Effector memory CD8-positive, alpha-beta T cell (primary cell): Measurements from ENCODE around the gene SRSF2.
"Not testable (repeated sequence)": the region's sequence is repeated elsewhere in the genome, so short reads cannot be mapped to it uniquely, and the experiment has no call there.

Source experiments
- ATAC-seq: fragments of 150-1000 bp; cut with Tn5 transposase; replicated peaks from 2 replicates; pipeline ENCODE4 v1.10.0; 2021; ENCODE audit warnings: mild to moderate bottlenecking, moderate library complexity
- DNase-seq, 3 experiments: peaks; one replicate each; pipeline ENCODE4 v3.0.0; 2021
- H3K27ac Mint-ChIP-seq, 2 donors: one replicate each; pipeline ENCODE4 v1.8.0; 2022; ENCODE audit warnings: mild to moderate bottlenecking in 2 of 2, mixed read lengths in 2 of 2, moderate library complexity in 2 of 2
- H3K27me3 Mint-ChIP-seq, 2 donors: one replicate each; pipeline ENCODE4 v1.8.0; 2022; ENCODE audit warnings: mixed read lengths in 2 of 2
- H3K36me3 Mint-ChIP-seq: one replicate; pipeline ENCODE4 v1.8.0; 2022; ENCODE audit warnings: mild to moderate bottlenecking, moderate library complexity, mixed read lengths; ENCODE audit not compliant: insufficient read depth
- H3K4me1 Mint-ChIP-seq, 2 donors: one replicate each; pipeline ENCODE4 v1.8.0; 2022; ENCODE audit warnings: low read depth in 2 of 2, mixed read lengths in 2 of 2
- H3K4me3 Mint-ChIP-seq, 2 donors: one replicate each; pipeline ENCODE4 v1.8.0; 2022; ENCODE audit warnings: mild to moderate bottlenecking in 2 of 2, mixed read lengths in 2 of 2, moderate library complexity in 2 of 2
- H3K9me3 Mint-ChIP-seq, 2 donors: one replicate each; pipeline ENCODE4 v1.8.0; 2022; ENCODE audit warnings: mixed read lengths in 2 of 2

The SRSF2 gene

GRCh38 chr17:76721463-76721862 lies 15.7 kb downstream of the SRSF2 start:
- DNase-seq (no peak), ATAC-seq (no peak)
- H3K27ac Mint-ChIP-seq: no peak overlapping the region
- H3K4me1 Mint-ChIP-seq: peaks cover 23 to 25% of the 10 kb centered on the region in 2 donors
- no peak overlapping the region for H3K4me3 Mint-ChIP-seq
- no peaks in the 10 kb centered on the region for H3K27me3 Mint-ChIP-seq
- H3K36me3 Mint-ChIP-seq: peaks cover 100% of the 10 kb centered on the region
- H3K9me3 Mint-ChIP-seq: no peaks in the 10 kb centered on the region

DNA sequence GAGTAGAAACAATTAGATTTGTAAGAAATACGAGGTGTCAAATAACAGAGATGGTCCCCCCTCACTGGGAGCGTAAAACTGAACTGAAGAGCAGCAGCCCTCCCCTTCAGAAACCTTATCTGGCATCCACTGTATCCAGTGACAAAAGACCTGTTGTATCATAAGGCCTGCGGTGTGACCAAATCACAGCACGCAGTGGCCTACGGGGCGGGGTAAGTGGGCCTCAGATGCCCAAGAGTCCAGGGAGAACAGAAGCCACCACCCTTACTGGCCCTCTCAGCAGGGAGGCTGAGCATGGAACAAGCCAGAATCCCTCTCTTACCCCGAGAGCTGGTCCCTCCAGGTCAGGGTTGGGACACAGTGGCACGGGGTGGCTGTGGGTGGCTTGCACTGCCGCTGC lies 16.2 kb downstream of the SRSF2 start:
- Mint-ChIP-seq H3K4me1 (peaks cover 27 to 28% of the 10 kb centered on the region in 2 donors), H3K9me3 (no peaks in the 10 kb centered on the region), H3K36me3 (peaks cover 100% of the 10 kb centered on the region), H3K4me3 (no peak overlapping the region), H3K27me3 (no peaks in the 10 kb centered on the region), H3K27ac (peak overlapping the region in 1 of 2 donors; percentile 36)
- DNase-seq (no peak), ATAC-seq (no peak)

DNA sequence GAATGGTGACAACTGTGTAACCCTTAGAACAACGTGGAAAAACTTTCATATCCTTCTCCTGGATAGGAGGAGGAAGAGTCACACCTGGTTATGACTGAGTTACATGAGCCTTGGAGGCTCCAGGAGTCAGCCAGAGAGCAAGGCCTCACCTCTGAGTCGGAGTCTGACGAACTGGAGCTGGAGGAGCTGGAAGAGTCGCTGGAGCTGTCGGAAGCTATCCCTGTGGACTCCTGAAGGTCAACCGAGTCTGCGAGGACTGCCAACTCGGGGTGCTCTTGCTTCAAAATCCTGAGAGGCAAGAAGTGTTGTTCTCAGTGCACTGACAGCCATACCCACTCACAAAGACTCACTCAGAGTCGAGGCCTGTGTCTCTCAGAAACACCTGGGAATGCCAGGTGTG lies 16.9 kb downstream of the SRSF2 start:
- H3K9me3 Mint-ChIP-seq: no peaks in the 10 kb centered on the region
- H3K36me3 Mint-ChIP-seq: peaks cover 100% of the 10 kb centered on the region
- ATAC-seq (no peak), DNase-seq (no peak)
- H3K4me3 Mint-ChIP-seq: no peak overlapping the region
- H3K27ac Mint-ChIP-seq: peak overlapping the region in 1 of 2 donors; percentile 36
- no peaks in the 10 kb centered on the region for H3K27me3 Mint-ChIP-seq
- H3K4me1 Mint-ChIP-seq: peaks cover 30 to 31% of the 10 kb centered on the region in 2 donors

DNA sequence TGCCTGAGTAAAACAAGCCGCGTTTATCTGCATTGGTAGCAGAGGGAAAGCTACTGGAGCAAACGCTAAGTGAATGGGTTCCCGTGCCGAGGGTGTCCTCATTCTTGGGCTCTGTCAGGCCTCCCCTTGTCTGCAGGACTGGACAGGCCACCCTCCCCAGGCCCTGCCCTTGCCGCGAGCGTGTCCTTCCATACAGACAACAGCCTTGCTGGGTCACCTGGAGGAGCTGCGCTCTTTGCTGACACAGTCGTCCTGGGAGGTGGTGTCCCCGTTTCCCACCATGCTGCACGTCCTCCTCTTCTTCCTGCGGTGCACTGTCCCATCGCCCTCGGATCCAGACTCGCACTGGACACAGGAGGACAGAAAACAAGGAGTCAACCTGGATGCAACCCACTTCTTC lies 18.6 kb downstream of the SRSF2 start:
- Mint-ChIP-seq H3K27ac (peak overlapping the region in 1 of 2 donors; percentile 13), H3K36me3 (peaks cover 92% of the 10 kb centered on the region), H3K9me3 (no peaks in the 10 kb centered on the region), H3K4me1 (peaks cover 34 to 38% of the 10 kb centered on the region in 2 donors), H3K4me3 (no peak overlapping the region), H3K27me3 (no peaks in the 10 kb centered on the region)
- no peak for DNase-seq
- ATAC-seq: no peak

DNA sequence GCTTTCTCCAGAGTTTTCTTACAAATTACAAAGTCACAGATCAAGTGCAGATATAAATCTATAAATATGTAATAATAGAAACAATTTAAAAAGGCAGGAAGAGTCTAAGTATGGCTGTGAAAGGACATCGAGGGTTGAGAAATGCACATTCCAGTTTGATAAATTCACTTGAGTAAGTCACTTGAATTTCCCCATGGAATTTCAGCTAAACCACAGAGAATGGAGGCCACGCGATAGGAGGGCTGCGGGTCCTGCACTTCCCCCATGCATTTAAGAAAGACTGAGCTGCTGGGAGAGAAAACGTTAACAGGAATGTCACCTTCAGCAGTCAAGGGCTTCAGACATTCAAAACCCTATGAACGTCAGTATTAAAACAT lies 20.3 kb downstream of the SRSF2 start:
- no peaks in the 10 kb centered on the region for H3K27me3 Mint-ChIP-seq
- DNase-seq: no peak
- H3K4me1 Mint-ChIP-seq: peaks cover 29 to 30% of the 10 kb centered on the region in 2 donors
- peak overlapping the region; percentile 56 to 66 for H3K4me3 Mint-ChIP-seq
- peak overlapping the region; percentile 95 to 98 for H3K27ac Mint-ChIP-seq
- ATAC-seq: no peak
- H3K9me3 Mint-ChIP-seq: no peaks in the 10 kb centered on the region
- H3K36me3 Mint-ChIP-seq: peaks cover 86% of the 10 kb centered on the region

DNA sequence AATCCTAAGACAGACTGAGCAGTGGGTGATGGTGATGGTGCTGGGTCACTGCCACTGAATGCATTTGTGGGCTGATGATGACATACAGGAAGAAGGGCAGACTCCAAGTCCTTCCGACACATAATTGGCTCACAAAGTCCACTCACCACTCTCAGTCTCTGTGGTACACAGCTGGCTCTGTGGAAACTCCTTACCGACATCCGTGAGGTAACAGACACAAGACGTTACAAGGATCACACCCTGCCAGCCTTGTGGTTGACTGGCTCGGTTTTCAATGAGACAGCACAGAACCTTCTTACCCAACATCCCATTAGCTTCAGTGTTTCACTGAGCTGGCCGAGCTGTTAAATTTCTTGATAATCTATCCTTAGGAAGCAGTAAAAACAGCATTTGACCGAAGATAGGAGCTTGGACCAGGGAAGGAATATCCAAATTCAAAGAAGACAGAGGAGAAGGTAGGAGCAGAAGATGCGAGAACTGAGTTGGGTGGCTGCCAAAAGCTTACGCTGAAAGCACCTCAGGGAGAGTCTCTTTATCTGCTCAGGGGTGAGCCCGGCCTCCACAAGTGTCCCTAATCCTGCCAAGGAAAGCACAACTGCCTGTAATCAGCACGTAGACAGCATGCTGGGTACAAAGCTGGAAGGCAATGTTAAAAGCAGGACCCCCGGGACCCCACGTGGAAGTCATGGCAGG lies 20.8 kb downstream of the SRSF2 start:
- ATAC-seq (peak; percentile 84), DNase-seq (peak; percentile 77 to 82 (median 81))
- peaks cover 81% of the 10 kb centered on the region for H3K36me3 Mint-ChIP-seq
- peaks cover 27 to 29% of the 10 kb centered on the region in 2 donors for H3K4me1 Mint-ChIP-seq
- peak overlapping the region; percentile 56 to 66 for H3K4me3 Mint-ChIP-seq
- no peaks in the 10 kb centered on the region for H3K27me3 Mint-ChIP-seq
- H3K9me3 Mint-ChIP-seq: no peaks in the 10 kb centered on the region
- H3K27ac Mint-ChIP-seq: peak overlapping the region; percentile 95 to 98

GRCh38 chr17:76715496-76715830 lies 21.7 kb downstream of the SRSF2 start:
- Mint-ChIP-seq H3K27me3 (no peaks in the 10 kb centered on the region), H3K27ac (peak overlapping the region; percentile 95 to 98), H3K4me1 (peaks cover 30 to 31% of the 10 kb centered on the region in 2 donors), H3K9me3 (no peaks in the 10 kb centered on the region), H3K4me3 (peak overlapping the region; percentile 56 to 66), H3K36me3 (peaks cover 75% of the 10 kb centered on the region)
- no peak for DNase-seq
- no peak for ATAC-seq

DNA sequence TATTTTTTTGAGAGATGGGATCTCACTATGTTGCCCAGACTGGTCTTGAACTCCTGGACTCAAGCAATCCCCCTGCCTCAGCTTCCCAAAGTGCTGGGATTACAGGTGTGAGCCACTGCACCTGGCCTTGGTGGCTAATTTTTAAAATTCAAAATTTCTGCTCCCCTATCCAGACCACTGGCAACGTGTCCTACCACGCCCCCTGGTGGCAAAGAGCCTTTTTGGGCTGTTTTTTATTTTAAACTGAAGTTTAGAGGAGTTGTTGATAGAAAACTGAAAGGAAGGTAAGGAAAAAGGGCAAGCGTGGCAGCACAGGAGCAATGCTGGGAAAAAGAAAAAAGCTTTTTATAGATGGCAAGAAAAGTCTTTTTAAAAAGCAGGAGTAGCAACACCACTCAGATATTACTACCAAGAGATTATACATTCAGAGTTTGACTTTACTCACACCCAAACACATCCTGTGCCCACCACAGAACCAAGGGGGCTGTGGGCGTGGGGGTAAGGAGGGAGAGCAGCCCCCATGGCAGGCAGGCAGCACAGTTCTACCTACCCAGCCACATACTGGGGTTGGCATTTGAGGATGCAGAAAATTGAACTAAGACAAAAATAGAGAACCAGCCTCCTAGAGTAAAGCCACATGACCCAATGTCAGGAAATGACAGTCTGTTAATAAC lies 22.2 kb downstream of the SRSF2 start:
- Mint-ChIP-seq H3K36me3 (peaks cover 72% of the 10 kb centered on the region), H3K27me3 (no peaks in the 10 kb centered on the region), H3K4me3 (peak overlapping the region; percentile 56 to 66), H3K4me1 (peaks cover 30 to 32% of the 10 kb centered on the region in 2 donors), H3K9me3 (no peaks in the 10 kb centered on the region), H3K27ac (peak overlapping the region; percentile 95 to 98)
- ATAC-seq: peak; percentile 5
- peak; percentile 80 to 83 (median 82) for DNase-seq

- Mint-ChIP-seq H3K27me3 (no peaks in the 10 kb centered on the region), H3K9me3 (no peaks in the 10 kb centered on the region), H3K4me3 (no peak overlapping the region), H3K27ac (peak overlapping the region; percentile 95 to 98), H3K4me1 (peaks cover 32 to 38% of the 10 kb centered on the region in 2 donors), H3K36me3 (peaks cover 69% of the 10 kb centered on the region)
- DNase-seq (no peak), ATAC-seq (no peak)
Measured at GRCh38 chr17:76714336-76714735, 22.8 kb downstream of the SRSF2 start.

DNA sequence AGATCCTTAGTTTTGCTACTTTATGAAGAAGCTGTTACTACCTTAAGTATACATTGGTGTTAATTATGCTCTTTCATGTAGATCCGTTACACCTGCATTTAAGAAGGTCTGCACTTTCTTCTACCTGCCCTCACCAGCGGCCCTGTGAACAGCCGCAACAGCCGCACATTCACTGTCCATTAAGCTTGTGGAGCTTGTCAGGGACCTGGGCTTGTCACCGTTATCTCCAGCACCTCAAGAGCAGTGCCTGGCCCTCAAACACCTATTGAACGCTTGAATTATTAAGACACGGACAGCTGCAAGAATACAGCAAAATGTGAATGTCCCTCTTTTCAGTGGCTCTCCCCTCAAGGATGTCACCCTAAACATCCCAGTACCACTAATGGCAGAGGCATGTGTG lies 23.4 kb downstream of the SRSF2 start:
- H3K27me3 Mint-ChIP-seq: no peaks in the 10 kb centered on the region
- H3K36me3 Mint-ChIP-seq: peaks cover 66% of the 10 kb centered on the region
- no peak for DNase-seq
- peak overlapping the region; percentile 95 to 98 for H3K27ac Mint-ChIP-seq
- ATAC-seq: no peak
- H3K9me3 Mint-ChIP-seq: no peaks in the 10 kb centered on the region
- no peak overlapping the region for H3K4me3 Mint-ChIP-seq
- H3K4me1 Mint-ChIP-seq: peaks cover 37 to 44% of the 10 kb centered on the region in 2 donors

DNA sequence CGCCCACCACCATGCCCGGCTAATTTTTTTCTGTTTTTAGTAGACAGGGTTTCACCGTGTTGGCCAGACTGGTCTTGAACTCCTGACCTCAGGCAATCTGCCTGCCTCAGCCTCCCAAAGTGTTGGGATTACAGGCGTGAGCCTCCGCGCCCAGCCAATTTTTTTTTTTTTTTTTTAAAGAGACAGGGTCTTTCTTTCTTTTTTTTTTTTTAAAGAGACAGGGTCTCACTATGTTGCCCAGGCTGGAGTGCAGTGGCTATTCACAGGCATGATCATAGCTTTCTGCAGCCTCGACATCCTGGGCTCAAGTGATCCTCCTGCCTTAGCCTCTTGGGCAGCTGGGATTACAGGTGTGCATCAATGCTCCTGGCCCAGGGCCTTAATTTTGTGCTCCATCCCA lies 24.8 kb downstream of the SRSF2 start:
- not testable (repeated sequence) for H3K9me3 Mint-ChIP-seq, DNase-seq, ATAC-seq, H3K27me3 Mint-ChIP-seq
- H3K4me3 Mint-ChIP-seq: peak overlapping the region in 1 of 2 donors; percentile 51
- peak overlapping the region; percentile 46 to 49 for H3K27ac Mint-ChIP-seq
- H3K4me1 Mint-ChIP-seq: peaks cover 43 to 52% of the 10 kb centered on the region in 2 donors
- H3K36me3 Mint-ChIP-seq: peaks cover 51% of the 10 kb centered on the region

- Mint-ChIP-seq H3K9me3 (no peaks in the 10 kb centered on the region), H3K27me3 (no peaks in the 10 kb centered on the region)
- DNase-seq: peak; percentile 49 to 53 (median 50)
Measured at GRCh38 chr17:76710863-76711611, 26.1 kb downstream of the SRSF2 start, which contains the start of gene MXRA7. Gene MXRA7, minus strand, starts transcription at chr17:76710965. Its CDS starts 19 bp downstream, at chr17:76710946.

More at GRCh38 chr17:76710863-76711611, 26.1 kb downstream of the SRSF2 start, which contains the start of gene MXRA7:
- peaks cover 38 to 45% of the 10 kb centered on the region in 2 donors for H3K4me1 Mint-ChIP-seq
- peak; percentile 62 for ATAC-seq
- peak within 1 kb of the TSS; percentile 60 to 78 for H3K27ac Mint-ChIP-seq
- H3K36me3 Mint-ChIP-seq: peaks cover 39% of the 10 kb centered on the region
- peak within 1 kb of the TSS; percentile 72 to 73 for H3K4me3 Mint-ChIP-seq
